H9 (cell line): ENCODE measurements around the gene MORF4L1. TPM values are rescaled to one million over a fixed set of nuclear protein-coding genes. Genes with fewer than 3 reads are reported as not detected.

ENCODE experiments used
- DNase-seq: peaks from one replicate; pipeline ENCODE4 v3.0.0-alpha.2; 2017
- H2AFZ ChIP-seq: one replicate; pipeline ENCODE4 v1.6.1; 2013; ENCODE audit warnings: mild to moderate bottlenecking, low read length, control low read depth, moderate library complexity
- H2AK5ac ChIP-seq: 2 replicates; pipeline ENCODE4 v1.6.1; 2013; ENCODE audit warnings: low read length, control low read depth, mixed read lengths; ENCODE audit not compliant: insufficient read length
- H2BK120ac ChIP-seq: one replicate; pipeline ENCODE4 v1.6.1; 2013; ENCODE audit warnings: low read depth, mild to moderate bottlenecking, low read length, control low read depth, inconsistent platforms; ENCODE audit not compliant: poor library complexity, severe bottlenecking
- H2BK12ac ChIP-seq: 2 replicates; pipeline ENCODE4 v1.6.1; 2013; ENCODE audit warnings: low read length, control low read depth, mixed read lengths, low read depth; ENCODE audit not compliant: insufficient read length
- H2BK15ac ChIP-seq: 2 replicates; pipeline ENCODE4 v1.6.1; 2013; ENCODE audit warnings: low read depth, low read length, control low read depth
- H2BK20ac ChIP-seq: one replicate; pipeline ENCODE4 v1.6.1; 2013; ENCODE audit warnings: low read depth, mild to moderate bottlenecking, low read length, control low read depth, inconsistent platforms; ENCODE audit not compliant: poor library complexity, severe bottlenecking
- H2BK5ac ChIP-seq: 2 replicates; pipeline ENCODE4 v1.6.1; 2013; ENCODE audit warnings: low read length, control low read depth, mixed read lengths; ENCODE audit not compliant: insufficient read length
- H3K14ac ChIP-seq: 2 replicates; pipeline ENCODE4 v1.6.1; 2013; ENCODE audit warnings: low read length, control low read depth; ENCODE audit not compliant: insufficient read depth
- H3K18ac ChIP-seq: 2 replicates; pipeline ENCODE4 v1.6.1; 2013; ENCODE audit warnings: low read depth, mild to moderate bottlenecking, mixed read lengths, low read length, control low read depth; ENCODE audit not compliant: insufficient read length
- H3K23ac ChIP-seq: 2 replicates; pipeline ENCODE4 v1.6.1; 2013; ENCODE audit warnings: low read length, control low read depth, mixed read lengths, low read depth; ENCODE audit not compliant: insufficient read length
- H3K23me2 ChIP-seq: 2 replicates; pipeline ENCODE4 v1.6.1; 2013; ENCODE audit warnings: low read depth, mild to moderate bottlenecking, mixed read lengths, low read length, control low read depth; ENCODE audit not compliant: insufficient read length, poor library complexity, severe bottlenecking
- H3K27ac ChIP-seq: 2 replicates; pipeline ENCODE4 v1.5.1; 2013; ENCODE audit warnings: low read length, control low read depth, mixed read lengths, low read depth; ENCODE audit not compliant: insufficient read length
- H3K27me3 ChIP-seq: 2 replicates; pipeline ENCODE4 v1.6.1; 2013; ENCODE audit warnings: low read length, control low read depth, inconsistent platforms; ENCODE audit not compliant: insufficient read depth
- H3K4ac ChIP-seq: 2 replicates; pipeline ENCODE4 v1.6.1; 2013; ENCODE audit warnings: low read depth, mild to moderate bottlenecking, control low read depth, inconsistent platforms, low read length, moderate library complexity
- H3K4me1 ChIP-seq: 2 replicates; pipeline ENCODE4 v1.6.1; 2013; ENCODE audit warnings: low read length, control low read depth, inconsistent platforms; ENCODE audit not compliant: insufficient read depth
- H3K4me2 ChIP-seq: 2 replicates; pipeline ENCODE4 v1.6.1; 2013; ENCODE audit warnings: low read length, control low read depth, mixed read lengths; ENCODE audit not compliant: insufficient read length, insufficient read depth
- H3K56ac ChIP-seq: 2 replicates; pipeline ENCODE4 v1.6.1; 2013; ENCODE audit warnings: low read depth, mild to moderate bottlenecking, mixed read lengths, low read length, control low read depth; ENCODE audit not compliant: insufficient read length
- H3K79me1 ChIP-seq: 2 replicates; pipeline ENCODE4 v1.6.1; 2013; ENCODE audit warnings: low read depth, mild to moderate bottlenecking, moderate library complexity, low read length, control low read depth, inconsistent platforms; ENCODE audit not compliant: insufficient read depth, poor library complexity, severe bottlenecking
- H3K79me2 ChIP-seq: 2 replicates; pipeline ENCODE4 v1.6.1; 2013; ENCODE audit warnings: low read length, control low read depth, inconsistent platforms; ENCODE audit not compliant: insufficient read depth
- H3K9ac ChIP-seq: 2 replicates; pipeline ENCODE4 v1.6.1; 2013; ENCODE audit warnings: low read length, control low read depth, mixed read lengths; ENCODE audit not compliant: insufficient read length; ENCODE audit errors: extremely low read depth
- H3K9me3 ChIP-seq: one replicate; pipeline ENCODE4 v1.6.1; 2013; ENCODE audit warnings: low read depth, low read length, inconsistent platforms; ENCODE audit not compliant: control insufficient read depth
- H3T11ph ChIP-seq: one replicate; pipeline ENCODE4 v1.6.1; 2013; ENCODE audit warnings: mild to moderate bottlenecking, low read length, control low read depth, inconsistent platforms
- H4K20me1 ChIP-seq: one replicate; pipeline ENCODE4 v1.6.1; 2013; ENCODE audit not compliant: control insufficient read depth, insufficient read length, insufficient read depth
- H4K5ac ChIP-seq: 2 replicates; pipeline ENCODE4 v1.6.1; 2013; ENCODE audit warnings: low read depth, mild to moderate bottlenecking, mixed read lengths, low read length, control low read depth; ENCODE audit not compliant: insufficient read length
- H4K8ac ChIP-seq: replicated peaks from 2 replicates; pipeline ENCODE4 v1.6.1; 2013; ENCODE audit warnings: low read length, control low read depth, mixed read lengths, low read depth; ENCODE audit not compliant: insufficient read length
- H4K91ac ChIP-seq: 2 replicates; pipeline ENCODE4 v1.6.1; 2013; ENCODE audit warnings: low read depth, mild to moderate bottlenecking, moderate library complexity, mixed read lengths, low read length, control low read depth; ENCODE audit not compliant: insufficient read length
- H3K27ac Mint-ChIP-seq, 3 experiments: 2 replicates in 2 of 3; 3 replicates in 1 of 3; pipeline ENCODE4 v1.8.0; 2020 to 2021; ENCODE audit warnings: mixed read lengths in 3 of 3, mild to moderate bottlenecking in 1 of 3, moderate library complexity in 1 of 3
- H3K27me3 Mint-ChIP-seq: 2 replicates; pipeline ENCODE4 v1.8.0; 2021; ENCODE audit warnings: low read depth, mild to moderate bottlenecking, moderate library complexity, mixed read lengths
- H3K36me3 Mint-ChIP-seq, 3 experiments: 2 replicates in 2 of 3; 3 replicates in 1 of 3; pipeline ENCODE4 v1.8.0; 2020 to 2021; ENCODE audit warnings: low read depth in 3 of 3, mixed read lengths in 3 of 3; ENCODE audit not compliant: insufficient read depth in 1 of 3
- H3K4me1 Mint-ChIP-seq, 2 experiments: 2 replicates each; pipeline ENCODE4 v1.8.0; 2020; ENCODE audit warnings: mixed read lengths in 2 of 2
- H3K4me3 Mint-ChIP-seq, 2 experiments: 2 replicates in 1 of 2; 3 replicates in 1 of 2; pipeline ENCODE4 v1.8.0; 2020 to 2021; ENCODE audit warnings: mild to moderate bottlenecking in 2 of 2, mixed read lengths in 2 of 2, moderate library complexity in 1 of 2
- H3K9me3 Mint-ChIP-seq, 2 experiments: 2 replicates in 1 of 2; 3 replicates in 1 of 2; pipeline ENCODE4 v1.8.0; 2020; ENCODE audit warnings: mild to moderate bottlenecking in 2 of 2, mixed read lengths in 2 of 2, moderate library complexity in 1 of 2
- CTCF ChIP-seq: fragments of 200-600 bp; sonication (generic); conservative IDR thresholded peaks from 3 replicates; pipeline ENCODE4 v1.8.0; 2021; ENCODE audit warnings: antibody characterized with exemption, mild to moderate bottlenecking
- WGBS: extraction: QIAGEN DNeasy Blood & Tissue Kit; methylation state at CpG from one replicate; pipeline ENCODE4 v1.1.7; 2013; ENCODE audit warnings: missing lambda C conversion rate, low lambda C conversion rate, mixed read lengths; ENCODE audit not compliant: insufficient read length; ENCODE audit errors: extremely low coverage; 5-methylcytosine and 5-hydroxymethylcytosine counted together
- total RNA-seq: library from RNA; stranded (reverse); gene quantifications from 2 replicates; pipeline ENCODE4 v1.2.1, GENCODE V29; 2021

MORF4L1 gene
- total RNA-seq, 1 experiment from 2014 or later, result 544 TPM

GRCh38 chr15:78937132-78937739 is 64.5 kb downstream of the MORF4L1 start:
- no CpG with 5 or more reads among the region's 14 CpGs for WGBS
- Histone ChIP-seq H4K8ac (no peak overlapping the region), H2BK5ac (no peak overlapping the region), H3K9ac (no peak overlapping the region), H2AFZ (no peak overlapping the region), H3K27me3 (no peaks in the 10 kb centered on the region), H3K14ac (no peak overlapping the region), H2BK20ac (no peak overlapping the region), H2AK5ac (no peak overlapping the region), H2BK120ac (no peak overlapping the region), H3K79me1 (no peaks in the 10 kb centered on the region), H4K20me1 (no peaks in the 10 kb centered on the region), H3K4ac (no peak overlapping the region), H3K18ac (no peak overlapping the region), H3K9me3 (no peaks in the 10 kb centered on the region), H3K79me2 (no peaks in the 10 kb centered on the region), H3K4me2 (no peak overlapping the region), H3K27ac (no peak overlapping the region), H3K23me2 (no peaks in the 10 kb centered on the region), H3K4me1 (no peaks in the 10 kb centered on the region), H3T11ph (no peak overlapping the region), H4K91ac (no peak overlapping the region), H2BK12ac (no peak overlapping the region), H4K5ac (no peak overlapping the region), H3K23ac (no peak overlapping the region), H2BK15ac (no peak overlapping the region), H3K56ac (no peak overlapping the region)
- Mint-ChIP-seq H3K27me3 (peaks cover 8% of the 10 kb centered on the region), H3K36me3 (no peaks in the 10 kb centered on the region; a peak in 2 of 7 replicates), H3K4me3 (no peak overlapping the region), H3K27ac (no peak overlapping the region), H3K9me3 (no peaks in the 10 kb centered on the region), H3K4me1 (no peaks in the 10 kb centered on the region)
- TF ChIP-seq CTCF, result no peak
- DNase-seq, result no peak
